GM12878 (cell line): ENCODE data around the gene LHCGR. TPM values are rescaled to one million over a fixed set of nuclear protein-coding genes. Genes with fewer than 3 reads are reported as not detected.

Experiments used
- ATAC-seq: fragments of 200-7000 bp; cut with Tn5 transposase; 3 replicates; pipeline ENCODE4 v1.9.1; 2020; ENCODE audit warnings: mild to moderate bottlenecking, moderate library complexity
- BruUV-seq: library from RNA; stranded (reverse); fragments of 400-500 nt; replicated peaks from 2 replicates; lab custom pipeline; 2021; lab: Mats Ljungman, UMichigan
- CTCF ChIA-PET: fragments of 300-600 bp; sonication (Branson Sonifier 250); formaldehyde crosslinking; extraction: SDS; loops from one replicate; lab custom pipeline; 2021; ENCODE audit warnings: inconsistent platforms; lab: Yijun Ruan, JAX
- POLR2A ChIA-PET: fragments of 350-600 bp; formaldehyde crosslinking; extraction: SDS; loops from one replicate; lab custom pipeline; 2021; ENCODE audit warnings: inconsistent platforms; lab: Charles Lee
- RAD21 ChIA-PET: fragments of 300-600 bp; sonication (Branson Sonifier 250); formaldehyde crosslinking; loops from one replicate; lab custom pipeline; 2023; ENCODE audit warnings: antibody characterized with exemption; ENCODE audit not compliant: unreplicated experiment; lab: Charles Lee
- SMC1A ChIA-PET: fragments of 300-600 bp; sonication (Branson Sonifier 250); formaldehyde crosslinking; loops from one replicate; lab custom pipeline; 2023; ENCODE audit not compliant: unreplicated experiment, uncharacterized antibody; lab: Charles Lee
- DNase-seq: peaks from one replicate; pipeline ENCODE4 v3.0.0-alpha.2; 2011; ENCODE audit warnings: low read depth, low spot score
- FAIRE-seq: peaks from 3 replicates; lab custom pipeline; 2011; peaks lifted over from hg19 to GRCh38; lab: Jason Lieb, UNC
- H2AFZ ChIP-seq: 2 replicates; pipeline ENCODE4 v1.6.0; 2011; ENCODE audit warnings: low read depth, low read length, control low read depth; ENCODE audit not compliant: control insufficient read depth
- H3K27ac ChIP-seq: 2 replicates; pipeline ENCODE4 v1.5.1; 2011; ENCODE audit warnings: control low read depth; ENCODE audit not compliant: control insufficient read depth, insufficient read depth
- H3K27me3 ChIP-seq, 2 experiments: replicated peaks in 1 of 2; 2 replicates each; pipeline versions ENCODE4 v1.6.0 to v1.6.1; 2011; ENCODE audit warnings: low read length in 1 of 2; ENCODE audit not compliant: control insufficient read depth in 2 of 2, insufficient read depth in 2 of 2
- H3K36me3 ChIP-seq, 2 experiments: 2 replicates each; pipeline ENCODE4 v1.5.1; 2011; ENCODE audit warnings: low read length in 1 of 2; ENCODE audit not compliant: control insufficient read depth in 2 of 2, insufficient read depth in 2 of 2
- H3K4me1 ChIP-seq: 2 replicates; pipeline ENCODE4 v1.6.1; 2011; ENCODE audit warnings: mild to moderate bottlenecking, low read length, moderate library complexity, mixed read lengths; ENCODE audit not compliant: control insufficient read depth, insufficient read depth
- H3K4me2 ChIP-seq: 2 replicates; pipeline ENCODE4 v1.6.0; 2011; ENCODE audit warnings: control low read depth; ENCODE audit not compliant: control insufficient read depth, insufficient read depth
- H3K4me3 ChIP-seq: fragments of 200-600 bp; sonication (generic); 2 replicates; pipeline ENCODE4 v1.5.1; 2016
- H3K79me2 ChIP-seq: 2 replicates; pipeline ENCODE4 v1.6.0; 2011; ENCODE audit warnings: low read length; ENCODE audit not compliant: control insufficient read depth, insufficient read depth
- H3K9ac ChIP-seq: 2 replicates; pipeline ENCODE4 v1.8.0; 2011; ENCODE audit warnings: low read length, control low read depth, mixed read lengths; ENCODE audit not compliant: control insufficient read depth, insufficient read depth
- H3K9me3 ChIP-seq: replicated peaks from 3 replicates; pipeline ENCODE4 v1.5.1; 2011; ENCODE audit warnings: mild to moderate bottlenecking, low read length; ENCODE audit not compliant: control insufficient read depth, insufficient read depth
- H4K20me1 ChIP-seq: 2 replicates; pipeline ENCODE4 v1.6.0; 2011; ENCODE audit not compliant: control insufficient read depth, insufficient read depth
- BMI1 ChIP-seq: fragments of 450-650 bp; IDR thresholded peaks from 2 replicates; pipeline ENCODE4 v1.6.1; 2016; ENCODE audit warnings: mild to moderate bottlenecking, moderate library complexity, borderline replicate concordance
- FOXM1 ChIP-seq: IDR thresholded peaks from 2 replicates; pipeline ENCODE4 v1.6.1; 2012; ENCODE audit warnings: low read depth, mild to moderate bottlenecking, inconsistent platforms, low read length, moderate library complexity
- MTA2 ChIP-seq: fragments of 450-650 bp; IDR thresholded peaks from 2 replicates; pipeline ENCODE4 v1.6.1; 2016; ENCODE audit warnings: low read depth, mild to moderate bottlenecking, moderate library complexity
- NFYB ChIP-seq: IDR thresholded peaks from 2 replicates; pipeline ENCODE4 v1.6.1; 2011; ENCODE audit warnings: low read depth, mild to moderate bottlenecking, low read length, improper control_type of control experiment, moderate library complexity; ENCODE audit not compliant: insufficient read depth
- PAX5 ChIP-seq: IDR thresholded peaks from 2 replicates; pipeline ENCODE4 v1.6.1; 2011; ENCODE audit warnings: low read depth, low read length, borderline replicate concordance
- RAD51 ChIP-seq: fragments of 450-650 bp; IDR thresholded peaks from 2 replicates; pipeline ENCODE4 v1.6.1; 2016; ENCODE audit warnings: moderate library complexity, mild to moderate bottlenecking, inconsistent platforms
- SP1 ChIP-seq: IDR thresholded peaks from one replicate; pipeline ENCODE4 v1.6.1; 2011; ENCODE audit warnings: low read depth, low read length
- SREBF2 ChIP-seq: IDR thresholded peaks from 2 replicates; pipeline ENCODE4 v1.6.1; 2012; ENCODE audit warnings: mild to moderate bottlenecking, low read length
- USF2 ChIP-seq: IDR thresholded peaks from 2 replicates; pipeline ENCODE4 v1.6.1; 2011; ENCODE audit warnings: low read depth, low read length, improper control_type of control experiment, borderline replicate concordance
- WRNIP1 ChIP-seq: IDR thresholded peaks from 2 replicates; pipeline ENCODE4 v1.6.1; 2011; ENCODE audit warnings: low read depth, low read length, improper control_type of control experiment, borderline replicate concordance
- ZNF622 ChIP-seq: fragments of 450-650 bp; IDR thresholded peaks from 2 replicates; pipeline ENCODE4 v1.6.1; 2017; ENCODE audit warnings: mild to moderate bottlenecking, inconsistent platforms
- WGBS: methylation state at CpG from one replicate; pipeline ENCODE4 v1.1.6; 2016; ENCODE audit warnings: low lambda C conversion rate; ENCODE audit not compliant: insufficient replicate concordance, insufficient coverage; ENCODE audit errors: missing lambda C conversion rate; 5-methylcytosine and 5-hydroxymethylcytosine counted together
- in situ Hi-C: fragments of 300-500 bp; cut with MboI; formaldehyde crosslinking; loops from 9 replicates; pipeline ENCODE4 v1.14.3; 2018; ENCODE audit warnings: mixed read lengths
- intact Hi-C: fragments of 100-400 bp; cut with micrococcal nuclease; formaldehyde crosslinking; loops from one replicate; pipeline ENCODE4 v1.14.2; 2022; ENCODE audit not compliant: unreplicated experiment
- polyA plus RNA-seq, 11 experiments: library from polyadenylated mRNA; depleted of rRNA in 4 of 11; unstranded in 6 of 11; stranded (reverse) in 5 of 11; fragments of >200 nt; fragmentation: Nextera tagmentation in 4 of 11; fragmentation: Illumina TruSeq in 1 of 11; extraction: Ambion mirVana in 4 of 11; extraction: Trizol in 1 of 11; gene quantifications; 1 replicate in 1 of 11; 2 replicates in 10 of 11; pipeline versions ENCODE4 v1.2.1 to v1.2.3, GENCODE V29; 2011 to 2016; ENCODE audit warnings: inconsistent platforms in 2 of 11, missing spikeins in 2 of 11, low read depth in 1 of 11
- total RNA-seq, 4 experiments: library from RNA; depleted of rRNA in 3 of 4; stranded (reverse); fragments of >200 nt in 3 of 4; fragmentation: Illumina TruSeq in 1 of 4; extraction: Trizol in 1 of 4; gene quantifications; 2 replicates each; pipeline versions ENCODE4 v1.2.1 to v1.2.3, GENCODE V29; 2013 to 2021
- TF ChIP-seq, protein P1 (sequence below): IDR thresholded peaks from 2 replicates; pipeline ENCODE4 v1.6.1; 2012; ENCODE audit warnings: low read depth, low read length, improper control_type of control experiment

The LHCGR gene
- total and polyA plus RNA-seq, 10 of the 15 experiments (the other 5 are each of a cell fraction or from before 2014, with no cell fraction given), result 0.02 to 1.9 (median 0.13) TPM; not detected in 5

DNA sequence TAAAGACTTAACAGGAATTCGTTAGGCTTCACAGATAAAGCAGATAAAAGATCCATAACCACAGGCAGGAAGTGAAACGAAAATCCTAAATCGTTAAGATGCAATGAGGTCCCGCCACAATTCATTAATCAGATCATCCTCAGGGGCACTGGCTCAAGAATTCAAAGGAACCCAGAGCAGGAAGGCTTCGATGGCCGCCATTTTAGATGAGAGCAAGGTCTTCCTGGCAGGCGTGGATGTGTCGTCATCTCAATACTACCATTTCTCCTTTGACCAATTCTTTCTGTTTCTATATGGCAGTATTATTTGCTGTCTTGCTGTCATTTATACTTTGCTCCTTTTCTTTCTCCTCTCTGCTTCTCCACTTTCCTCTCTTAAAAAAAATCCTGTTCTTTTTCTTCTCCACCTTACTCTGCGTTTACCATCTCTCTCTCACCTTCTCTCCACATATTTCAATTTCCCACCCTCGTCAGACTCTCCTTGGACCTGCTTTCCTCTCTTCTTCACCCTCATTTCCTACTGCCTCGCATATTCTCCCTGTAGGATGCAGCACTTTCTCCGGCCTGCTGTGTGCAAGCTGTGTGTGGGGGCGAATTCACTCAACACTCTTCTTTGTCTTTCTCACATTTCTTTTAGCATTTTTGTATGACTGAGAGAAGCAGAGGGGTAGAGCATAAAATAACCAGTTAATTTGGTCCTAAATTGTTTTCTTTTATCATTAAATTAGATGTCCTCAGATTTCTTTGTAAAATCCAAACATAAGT, 35.1 kb upstream of the LHCGR start (continued):
- TF ChIP-seq PAX5 (no peak), MTA2 (no peak), ZNF622 (no peak), USF2 (no peak), SREBF2 (no peak), FOXM1 (no peak), WRNIP1 (no peak), NFYB (no peak), SP1 (no peak)
- TF ChIP-seq, protein P1, sequence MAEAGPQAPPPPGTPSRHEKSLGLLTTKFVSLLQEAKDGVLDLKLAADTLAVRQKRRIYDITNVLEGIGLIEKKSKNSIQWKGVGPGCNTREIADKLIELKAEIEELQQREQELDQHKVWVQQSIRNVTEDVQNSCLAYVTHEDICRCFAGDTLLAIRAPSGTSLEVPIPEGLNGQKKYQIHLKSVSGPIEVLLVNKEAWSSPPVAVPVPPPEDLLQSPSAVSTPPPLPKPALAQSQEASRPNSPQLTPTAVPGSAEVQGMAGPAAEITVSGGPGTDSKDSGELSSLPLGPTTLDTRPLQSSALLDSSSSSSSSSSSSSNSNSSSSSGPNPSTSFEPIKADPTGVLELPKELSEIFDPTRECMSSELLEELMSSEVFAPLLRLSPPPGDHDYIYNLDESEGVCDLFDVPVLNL, result no peak

DNA sequence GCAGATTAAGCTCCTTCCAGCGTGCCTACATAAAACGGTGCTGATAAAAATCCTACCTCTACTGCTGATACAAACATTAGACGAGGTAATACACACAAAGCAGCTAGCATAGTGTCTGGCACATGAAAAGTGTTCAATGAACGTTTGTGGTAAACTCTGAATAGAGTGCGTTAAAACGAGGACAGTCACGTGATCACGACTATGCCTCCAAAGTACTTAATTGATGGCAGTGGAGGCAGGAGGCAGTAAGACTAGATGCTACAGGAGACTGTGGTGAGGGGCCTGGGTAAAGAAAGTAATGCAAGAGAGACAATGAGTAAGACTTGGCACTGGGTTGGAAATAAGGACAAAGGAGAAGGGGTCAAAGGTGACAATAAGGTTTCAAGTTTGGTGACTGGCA, 32.1 kb upstream of the LHCGR start:
- no peak for ATAC-seq
- no peak overlapping the region for H3K4me2 ChIP-seq
- H3K27me3 ChIP-seq, result no peaks in the 10 kb centered on the region
- no peaks in the 10 kb centered on the region for H3K4me1 ChIP-seq
- POLR2A ChIA-PET, result no interaction called here
- in situ Hi-C loops (no loop called here), intact Hi-C loops (no loop called here)
- H3K36me3 ChIP-seq, result no peaks in the 10 kb centered on the region
- H4K20me1 ChIP-seq, result no peaks in the 10 kb centered on the region
- no peak for FAIRE-seq
- DNase-seq, result no peak
- no peak overlapping the region for H3K27ac ChIP-seq
- no TSS peak for BruUV-seq
- no peaks in the 10 kb centered on the region for H3K9me3 ChIP-seq
- WGBS, result 29% methylated on average over 8 of the region's 8 CpGs
- CTCF ChIA-PET, result no interaction called here
- SMC1A ChIA-PET, result no interaction called here
- TF ChIP-seq BMI1 (no peak), RAD51 (peak; percentile 39; the same call in 1 of the 2 replicates)
- no peaks in the 10 kb centered on the region for H3K79me2 ChIP-seq
- no peak overlapping the region for H3K9ac ChIP-seq
- no peak overlapping the region for H2AFZ ChIP-seq
- no peak overlapping the region for H3K4me3 ChIP-seq
- RAD21 ChIA-PET, result no interaction called here
